DMS53 (cell line): Measurements from ENCODE around the gene DHRS2.
"Not testable (repeated sequence)": the region's sequence is repeated elsewhere in the genome, so short reads cannot be mapped to it uniquely, and the experiment has no call there.

Experiments
- DNase-seq: peaks from one replicate; lab custom pipeline; 2025; lab: John Stamatoyannopoulos, UW

The DHRS2 gene, protein sequence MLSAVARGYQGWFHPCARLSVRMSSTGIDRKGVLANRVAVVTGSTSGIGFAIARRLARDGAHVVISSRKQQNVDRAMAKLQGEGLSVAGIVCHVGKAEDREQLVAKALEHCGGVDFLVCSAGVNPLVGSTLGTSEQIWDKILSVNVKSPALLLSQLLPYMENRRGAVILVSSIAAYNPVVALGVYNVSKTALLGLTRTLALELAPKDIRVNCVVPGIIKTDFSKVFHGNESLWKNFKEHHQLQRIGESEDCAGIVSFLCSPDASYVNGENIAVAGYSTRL

DNA sequence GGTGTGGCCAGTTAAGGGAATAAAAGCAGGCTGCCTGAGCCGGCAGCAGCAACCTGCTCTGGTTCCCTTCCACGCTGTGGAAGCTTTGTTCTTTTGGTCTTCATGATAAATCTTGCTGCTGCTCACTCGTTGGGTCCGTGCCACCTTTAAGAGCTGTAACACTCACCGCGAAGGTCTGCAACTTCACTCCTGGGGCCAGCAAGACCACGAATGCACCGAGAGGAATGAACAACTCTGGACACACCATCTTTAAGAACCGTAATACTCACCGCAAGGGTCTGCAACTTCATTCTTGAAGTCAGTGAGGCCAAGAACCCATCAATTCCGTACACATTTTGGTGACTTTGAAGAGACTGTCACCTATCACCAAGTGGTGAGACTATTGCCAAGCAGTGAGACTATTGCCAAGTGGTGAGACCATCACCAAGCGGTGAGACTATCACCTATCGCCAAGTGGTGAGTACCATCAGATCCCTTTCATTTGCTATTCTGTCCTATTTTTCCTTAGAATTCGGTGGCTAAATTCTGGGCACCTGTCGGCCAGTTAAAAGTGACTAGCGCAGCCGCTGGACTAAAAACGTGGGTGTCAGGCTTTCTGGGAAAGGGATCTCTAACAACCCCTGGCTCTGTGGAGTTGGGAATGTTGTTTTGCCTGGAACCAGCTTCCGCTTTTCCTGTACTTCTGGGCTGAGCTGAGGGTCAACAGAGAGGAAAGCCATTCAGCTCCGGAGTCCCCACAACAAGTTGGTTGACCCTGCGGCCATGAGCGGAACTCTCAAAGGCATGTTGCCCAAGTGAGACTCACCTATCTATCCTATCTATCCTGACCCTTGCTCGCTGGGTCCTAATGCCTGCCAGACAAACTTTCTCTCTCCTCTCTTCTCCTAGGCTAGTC lies at the start of gene DHRS2:
TSS of gene DHRS2 (plus strand) at position 48 of the 895 bp plus-strand sequence. CDS start 2,501 bp downstream, outside the sequence.
- no peak for DNase-seq

DNA sequence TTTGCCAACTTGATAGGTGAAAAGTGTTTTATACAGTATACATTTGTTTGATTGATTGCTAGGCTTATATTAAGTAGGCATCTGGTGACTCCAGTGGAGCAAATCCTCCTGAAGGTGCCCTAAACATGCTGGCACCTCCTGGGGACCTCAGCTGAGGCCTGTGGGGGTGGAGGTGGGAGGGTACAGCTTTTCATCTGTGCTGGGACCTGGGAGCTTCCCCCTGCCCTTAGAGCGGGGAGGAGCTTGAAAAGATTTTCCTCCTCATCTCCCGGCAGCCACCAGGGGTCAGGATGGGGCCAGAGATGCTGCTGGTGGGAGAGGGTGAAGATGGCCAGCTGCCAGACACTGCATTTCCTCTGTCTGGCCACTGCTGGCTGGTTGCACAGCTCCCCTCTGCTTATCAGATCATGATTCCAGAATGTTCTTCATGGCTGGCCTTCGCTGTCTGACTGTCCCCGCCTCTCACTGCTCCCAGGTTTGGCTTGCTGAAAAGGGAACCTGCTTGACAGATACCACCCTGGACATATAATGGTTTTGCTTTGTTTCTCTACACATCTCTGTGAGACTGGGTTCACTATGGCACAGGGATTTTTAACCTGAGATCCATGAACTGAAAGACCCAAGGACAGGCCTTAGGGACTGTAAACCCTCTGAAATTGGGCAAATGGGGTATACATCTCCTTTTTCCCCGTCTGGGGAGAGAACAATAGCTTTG lies 47.1 kb upstream of the DHRS2 start:
- peak; percentile 90 for DNase-seq

DNA sequence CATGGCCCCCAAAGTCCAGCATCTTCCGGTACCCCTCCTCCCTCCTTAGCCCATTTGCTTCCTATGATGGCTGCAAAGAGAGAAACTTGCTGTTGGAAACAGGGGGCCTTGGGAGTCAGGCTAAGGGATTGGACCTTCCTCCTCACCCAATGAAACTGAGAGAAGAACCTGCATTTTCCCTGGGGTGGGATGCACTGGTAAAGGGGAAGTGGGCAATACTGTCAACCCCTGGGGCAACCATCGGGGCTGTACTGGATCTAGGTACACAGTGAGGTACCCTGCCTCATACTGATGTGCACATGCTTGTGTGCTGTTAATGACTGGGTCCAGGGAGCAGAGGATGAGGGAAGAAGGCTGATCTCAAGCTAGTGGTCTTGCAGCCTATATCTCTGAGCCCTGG lies 46.6 kb upstream of the DHRS2 start:
- no peak for DNase-seq

DNA sequence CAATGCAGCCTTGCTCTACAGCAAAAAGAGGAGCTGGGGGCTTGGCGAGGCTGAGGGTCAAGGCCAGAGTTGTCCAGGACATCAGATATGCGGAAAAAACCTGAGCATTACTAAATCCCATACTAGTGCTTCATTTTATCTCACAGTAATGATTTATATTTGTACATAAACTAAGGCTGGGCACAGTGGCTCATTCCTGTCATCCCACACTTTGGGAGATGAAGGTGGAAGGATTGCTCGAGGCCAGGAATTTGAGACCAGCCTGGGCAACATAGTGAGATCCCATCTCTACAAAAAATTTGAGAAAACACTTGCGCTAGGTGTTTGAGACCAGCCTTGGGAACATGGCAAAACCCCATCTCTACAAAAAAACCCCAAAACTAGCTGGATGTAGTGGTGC lies 46.0 kb upstream of the DHRS2 start:
- DNase-seq: no peak

DNA sequence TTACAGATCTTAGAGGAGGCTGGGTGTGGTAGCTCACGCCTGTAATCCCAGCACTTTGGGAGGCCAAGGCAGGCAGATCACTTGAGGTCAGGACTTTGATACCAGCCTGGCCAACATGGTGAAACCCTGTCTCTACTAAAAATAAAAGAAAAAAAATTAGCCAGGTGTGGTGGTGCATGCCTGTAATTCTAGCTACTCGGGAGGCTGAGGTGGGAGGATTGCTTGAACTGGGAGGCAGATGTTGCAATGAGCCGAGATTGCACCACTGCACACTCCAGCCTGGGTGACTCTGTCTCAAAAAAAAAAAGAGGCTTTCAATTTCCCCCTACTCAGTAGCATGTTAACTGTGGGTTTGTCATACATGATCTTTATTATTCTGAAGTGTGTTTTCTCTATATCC lies 42.0 kb upstream of the DHRS2 start:
- DNase-seq: not testable (repeated sequence)

DNA sequence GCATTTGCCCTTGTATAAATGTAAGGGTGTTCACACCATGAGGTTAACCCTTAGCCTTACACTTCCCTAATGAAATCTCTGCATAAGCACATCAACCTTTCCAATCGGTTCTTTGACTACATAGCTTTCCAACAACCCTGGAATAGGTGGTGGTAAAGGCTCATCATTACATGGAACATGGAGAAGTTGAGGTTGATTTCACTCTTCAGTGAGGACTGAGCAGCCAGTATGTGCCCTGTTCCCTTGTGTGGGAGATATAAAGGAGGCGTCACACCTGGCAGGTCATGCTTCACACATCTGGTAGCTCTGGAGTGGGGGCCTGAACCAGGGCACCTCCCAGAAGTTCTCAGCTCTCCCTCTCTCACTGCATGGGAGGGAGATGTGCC lies 35.8 kb upstream of the DHRS2 start:
- DNase-seq: no peak

DNA sequence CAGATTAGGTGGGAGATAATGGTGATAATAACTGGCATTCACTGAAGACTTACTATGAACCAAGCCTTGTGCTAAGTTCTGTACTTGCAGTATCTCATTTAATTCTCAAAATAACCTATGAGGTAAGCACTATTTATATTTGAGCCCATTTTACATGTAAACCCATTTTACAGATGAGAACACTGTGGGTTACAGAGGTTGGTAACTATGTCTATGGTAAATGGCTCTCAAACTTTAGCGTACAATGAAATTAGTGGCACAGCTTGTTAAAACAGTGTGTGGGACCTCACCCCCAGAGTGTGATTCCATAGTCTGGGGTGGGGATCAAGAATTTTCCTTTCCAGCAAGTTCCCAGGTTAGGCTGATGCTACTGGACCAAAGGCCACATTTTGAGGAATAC lies 35.4 kb upstream of the DHRS2 start:
- no peak for DNase-seq

DNA sequence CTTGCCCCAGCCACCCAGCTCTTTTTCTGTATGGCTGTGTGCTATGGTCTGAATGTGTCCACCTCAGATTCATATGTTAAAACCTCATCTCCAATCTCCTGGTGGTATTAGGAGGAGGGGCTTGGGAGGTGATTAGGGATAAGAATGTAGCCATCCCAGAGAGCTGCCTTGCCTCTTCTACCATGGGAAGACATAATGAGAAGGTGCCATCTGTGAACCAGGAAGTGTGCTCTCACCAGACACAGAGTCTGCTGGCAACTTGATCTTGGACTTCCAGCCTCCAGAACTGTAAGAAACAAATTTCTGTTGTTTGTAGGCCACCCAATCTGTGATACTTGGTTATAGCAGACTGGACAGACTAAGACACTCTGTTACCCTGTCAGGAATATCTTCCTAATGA lies 34.7 kb upstream of the DHRS2 start:
- peak; percentile 38 for DNase-seq

DNA sequence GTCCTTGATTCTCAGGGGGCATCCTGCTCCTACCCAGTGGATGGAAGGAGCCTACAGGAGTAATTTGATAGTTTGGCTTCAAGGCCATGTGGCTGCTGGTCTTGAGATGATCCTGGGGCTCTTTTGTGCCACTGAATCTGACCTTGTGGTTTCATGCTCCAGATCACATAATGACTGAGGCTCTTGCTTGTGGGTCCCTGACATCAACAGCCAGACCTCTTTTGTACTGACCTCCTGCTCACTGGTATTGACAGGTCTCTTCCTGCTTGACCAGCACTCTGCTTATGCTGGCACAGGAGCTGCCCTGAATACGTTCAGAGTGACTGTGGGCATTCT lies 34.4 kb upstream of the DHRS2 start:
- DNase-seq: peak; percentile 44

DNA sequence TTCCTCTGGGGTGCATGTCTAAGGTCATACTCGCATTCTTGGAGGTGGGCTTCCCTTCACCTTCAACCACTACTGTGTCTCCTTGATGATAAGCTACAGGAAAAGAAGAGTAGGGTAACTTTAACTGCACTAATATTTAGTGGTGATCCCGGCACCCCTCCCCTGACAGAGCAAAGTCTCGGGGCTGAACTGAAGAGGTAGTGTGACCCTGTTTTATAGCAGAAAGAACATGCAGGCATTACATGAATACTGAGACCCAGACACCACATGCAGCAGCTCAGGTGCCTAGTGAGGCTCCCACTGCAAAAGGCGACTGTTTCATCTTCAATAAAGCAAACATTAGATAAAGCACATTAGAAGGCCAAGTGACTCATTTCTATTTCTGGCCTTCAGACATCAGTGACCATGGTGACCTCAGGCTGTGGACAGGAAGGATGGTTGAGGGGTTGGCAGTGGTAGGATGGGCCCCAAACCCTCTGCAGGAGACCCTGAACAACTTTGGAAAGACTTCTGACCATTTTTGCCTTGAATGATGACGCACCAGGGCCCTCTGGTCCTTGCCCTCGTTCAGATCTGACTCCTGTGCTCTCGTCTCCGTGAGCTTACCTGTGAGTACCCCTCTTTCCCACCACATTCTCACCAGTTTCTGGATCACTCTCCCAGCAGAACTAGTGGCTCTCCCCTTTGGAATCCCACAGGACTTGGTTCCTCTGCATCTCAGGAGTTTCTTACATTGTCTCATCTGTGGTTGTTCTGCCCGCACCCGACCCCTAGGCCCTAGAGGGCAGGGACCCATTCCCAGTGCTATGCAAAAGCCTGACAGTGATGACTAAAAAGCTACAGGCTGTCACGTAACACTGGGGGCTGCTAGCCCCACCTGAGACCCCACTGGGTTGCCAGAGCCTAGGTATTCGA lies 33.7 kb upstream of the DHRS2 start:
- DNase-seq: peak; percentile 80

DNA sequence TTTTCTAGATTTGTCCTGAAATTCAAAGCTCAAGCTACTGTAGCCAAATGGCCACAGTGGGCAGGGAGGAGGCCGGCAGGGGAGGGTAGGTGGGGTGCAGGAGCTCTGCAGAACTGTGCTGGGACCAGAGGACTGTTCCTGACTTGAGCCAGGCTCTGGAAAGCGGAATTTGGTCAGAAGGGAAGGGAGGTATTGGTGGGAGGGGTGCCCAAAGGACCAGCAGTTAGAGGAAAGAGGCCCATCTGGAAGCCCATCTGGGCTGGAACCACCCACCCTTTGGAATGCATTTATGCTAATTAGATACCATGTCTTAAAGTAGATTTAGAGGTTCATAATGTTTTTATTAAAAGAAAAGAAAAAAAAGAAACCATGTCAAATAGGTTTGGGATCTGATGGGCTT lies 33.1 kb upstream of the DHRS2 start:
- no peak for DNase-seq

DNA sequence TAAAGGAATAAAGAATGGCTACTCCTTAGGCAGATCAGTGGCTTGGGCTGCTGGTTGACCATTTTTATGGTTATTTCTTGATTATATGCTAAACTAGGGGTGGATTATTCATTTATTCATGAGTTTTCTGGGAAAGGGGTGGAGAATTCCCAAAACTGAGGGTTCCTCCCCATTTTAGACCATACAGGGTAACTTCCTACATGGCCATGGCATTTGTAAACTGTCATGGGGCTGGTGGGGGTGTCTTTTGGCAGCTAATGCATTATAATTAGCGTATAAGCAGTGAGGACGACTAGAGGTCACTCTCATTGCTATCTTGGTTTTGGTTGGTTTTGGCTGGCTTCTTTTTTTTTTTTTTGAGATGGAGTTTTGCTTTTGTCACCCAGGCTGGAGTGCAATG lies 32.0 kb upstream of the DHRS2 start:
- no peak for DNase-seq

DNA sequence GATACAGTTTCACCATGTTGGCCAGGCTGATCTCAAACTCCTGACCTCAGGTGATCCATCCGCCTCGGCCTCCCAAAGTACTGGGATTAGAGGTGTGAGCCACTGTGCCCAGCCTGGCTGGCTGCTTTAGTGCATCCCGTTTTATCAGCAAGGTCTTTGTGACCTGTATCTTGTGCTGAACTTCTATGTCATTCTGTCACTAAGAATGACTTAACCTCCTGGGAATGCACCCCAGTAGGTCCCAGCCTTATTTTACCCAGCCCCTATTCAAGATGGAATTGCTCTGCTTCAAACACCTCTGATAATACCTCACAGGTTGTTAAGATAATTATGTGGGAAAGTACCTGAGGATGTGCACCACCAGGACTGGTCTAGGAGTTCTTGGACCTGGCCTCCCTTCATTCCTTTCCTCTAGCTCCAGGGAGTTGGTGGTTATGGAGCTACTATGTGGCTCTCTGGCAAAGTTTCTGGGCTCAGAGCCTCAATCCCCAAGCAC lies 31.4 kb upstream of the DHRS2 start:
- no peak for DNase-seq

DNA sequence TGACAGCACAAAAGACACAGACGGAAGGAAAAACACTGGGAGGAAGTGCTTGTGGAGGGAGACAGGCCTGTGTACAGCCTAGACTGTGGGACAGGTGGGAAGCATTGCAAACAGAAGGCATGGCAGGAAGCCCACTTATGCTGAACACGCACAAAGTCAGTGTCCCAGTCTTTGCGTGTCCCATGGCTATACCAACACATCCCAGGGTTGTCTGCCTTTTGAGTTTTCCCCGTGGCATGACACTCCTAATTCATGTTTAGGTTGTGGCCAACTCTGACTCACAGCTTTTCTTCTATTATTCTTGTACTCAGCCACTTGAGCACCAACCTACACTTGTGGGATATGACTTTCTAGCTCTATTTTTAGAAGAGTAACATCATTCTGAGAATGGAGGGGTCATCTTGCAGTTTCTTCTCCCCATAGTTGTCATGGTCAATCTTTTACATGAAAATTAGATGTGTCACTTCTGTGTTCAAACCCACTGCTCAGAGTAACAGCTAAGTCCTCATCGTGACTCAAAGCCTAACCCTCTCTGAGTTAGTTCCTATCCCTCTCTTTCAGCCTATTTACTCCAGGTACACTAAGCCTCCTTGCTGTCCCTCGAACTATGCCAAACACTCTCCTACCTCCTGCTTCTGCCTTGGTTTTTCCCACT lies 30.1 kb upstream of the DHRS2 start:
- no peak for DNase-seq

DNA sequence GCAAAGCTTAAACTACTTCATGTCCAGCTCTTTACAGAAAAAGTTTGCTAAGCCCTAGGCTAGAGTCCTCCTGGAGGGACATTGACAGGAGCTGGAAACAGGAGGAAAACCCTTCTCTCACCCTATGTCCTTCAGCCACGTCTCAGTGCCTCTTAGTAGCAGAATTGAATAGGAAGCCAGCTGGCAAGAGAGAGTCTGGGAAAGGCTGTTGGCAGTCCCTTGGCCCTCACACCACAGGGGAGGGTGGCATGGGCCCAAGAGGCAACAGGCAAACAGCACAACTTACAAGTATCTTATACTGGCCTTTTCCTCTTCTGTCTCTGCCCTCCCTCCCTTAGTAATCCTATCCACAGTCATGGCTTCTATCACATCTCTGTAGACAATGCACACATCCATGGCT lies 27.7 kb upstream of the DHRS2 start:
- DNase-seq: no peak

DNA sequence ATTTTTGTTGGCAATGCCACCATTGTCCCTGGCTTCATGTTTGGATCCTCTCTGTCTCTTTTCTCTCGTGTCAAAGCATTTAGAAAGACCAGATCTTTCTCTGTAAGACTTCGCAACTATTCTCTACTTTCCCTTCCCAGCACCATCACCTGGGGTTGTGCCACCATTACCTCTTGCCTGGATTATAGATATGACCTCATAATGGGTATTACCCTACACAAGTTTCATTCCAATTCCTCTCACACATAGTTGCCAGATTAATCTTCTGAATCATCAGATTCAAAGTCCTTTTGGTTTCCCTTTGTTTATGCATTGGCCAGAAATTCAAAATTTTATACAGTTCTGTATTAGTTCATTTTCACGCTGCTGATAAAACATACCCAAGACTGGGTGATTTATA lies 27.2 kb upstream of the DHRS2 start:
- DNase-seq: no peak

DNA sequence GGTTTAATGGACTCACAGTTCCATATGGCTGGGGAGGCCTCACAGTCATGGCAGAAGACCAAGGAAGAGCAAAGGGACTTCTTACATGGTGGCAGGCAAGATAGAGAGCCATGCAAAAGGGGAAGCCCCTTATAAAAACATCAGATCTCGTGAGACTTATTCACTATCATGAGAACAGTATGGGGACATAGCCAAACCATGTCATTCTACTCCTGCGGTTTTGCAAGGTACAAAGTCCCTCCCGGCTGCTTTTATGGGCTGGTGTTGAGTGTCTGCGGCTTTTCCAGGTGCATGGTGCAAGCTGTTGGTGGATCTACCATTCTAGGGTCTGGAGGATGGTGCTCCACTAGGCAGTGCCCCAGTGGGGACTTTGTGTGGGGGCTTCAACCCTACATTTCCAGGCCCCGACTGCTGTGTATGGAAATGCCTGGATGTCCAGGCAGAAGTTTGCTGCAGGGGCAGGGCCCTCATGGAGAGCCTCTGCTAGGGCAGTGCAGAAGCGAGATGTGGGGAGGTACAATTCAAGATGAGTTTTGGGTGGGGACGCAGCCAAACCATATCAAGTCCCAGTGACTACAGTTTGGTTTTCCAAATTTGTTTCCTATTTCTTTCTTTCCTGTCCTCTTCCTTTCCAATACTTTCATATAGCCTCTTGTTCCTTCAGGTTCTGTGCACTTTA lies 26.6 kb upstream of the DHRS2 start:
- DNase-seq: not testable (repeated sequence)

DNA sequence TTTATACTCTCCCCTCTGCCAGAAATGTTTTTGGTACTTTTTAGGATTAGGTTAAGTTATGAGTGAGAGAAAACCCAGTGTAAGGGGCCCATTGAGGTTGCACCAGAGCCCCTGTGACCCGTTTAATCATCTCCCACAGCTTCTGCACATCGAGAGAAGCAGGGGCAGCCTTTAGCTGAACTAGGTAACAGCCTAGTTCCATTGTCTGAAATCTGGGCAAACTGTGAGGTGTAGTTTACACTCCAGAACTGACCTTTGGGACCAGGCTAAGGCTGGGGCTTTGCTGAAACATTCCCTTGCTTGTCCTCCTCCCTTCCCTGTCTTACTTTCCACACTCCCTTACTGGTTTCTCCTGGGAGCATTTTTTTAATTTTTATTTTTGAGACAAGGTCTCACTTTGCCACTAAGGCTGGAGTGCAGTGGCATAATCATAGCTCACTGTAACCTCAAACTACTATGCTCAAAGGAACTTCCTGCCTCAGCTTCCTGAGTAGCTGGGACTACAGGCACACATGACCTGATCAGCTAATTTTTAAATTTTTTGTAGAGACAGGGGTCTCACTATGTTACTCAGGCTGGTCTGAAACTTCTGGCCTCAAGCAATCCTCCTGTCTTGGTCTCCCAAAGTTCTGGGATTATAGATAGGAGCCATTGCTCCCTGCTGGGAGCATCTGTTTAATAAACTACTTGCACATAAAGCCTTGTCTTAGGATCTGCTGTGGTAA lies 25.9 kb upstream of the DHRS2 start:
- no peak for DNase-seq

DNA sequence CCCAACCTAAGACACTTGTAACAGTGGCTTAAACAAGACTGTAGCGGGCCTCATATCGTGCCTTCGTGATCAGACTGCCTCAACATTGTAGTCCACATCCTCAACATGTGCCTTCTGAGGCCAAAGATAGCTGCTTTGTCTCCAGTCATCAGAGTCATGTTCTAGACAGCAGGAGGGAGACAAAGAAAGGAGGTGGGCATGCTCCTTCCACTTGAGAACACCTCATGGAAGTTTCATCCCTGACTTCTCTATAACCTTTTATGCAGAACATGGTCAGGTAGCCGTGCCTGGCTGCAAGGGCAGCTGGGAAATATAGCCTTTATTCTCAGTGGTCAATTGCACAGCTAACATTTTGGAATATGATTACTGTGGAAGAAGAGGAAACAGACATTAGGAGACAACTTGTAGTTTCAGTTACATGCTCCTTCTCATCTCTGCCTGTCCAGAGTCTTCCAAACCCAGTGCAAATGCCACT lies 25.3 kb upstream of the DHRS2 start:
- no peak for DNase-seq

DNA sequence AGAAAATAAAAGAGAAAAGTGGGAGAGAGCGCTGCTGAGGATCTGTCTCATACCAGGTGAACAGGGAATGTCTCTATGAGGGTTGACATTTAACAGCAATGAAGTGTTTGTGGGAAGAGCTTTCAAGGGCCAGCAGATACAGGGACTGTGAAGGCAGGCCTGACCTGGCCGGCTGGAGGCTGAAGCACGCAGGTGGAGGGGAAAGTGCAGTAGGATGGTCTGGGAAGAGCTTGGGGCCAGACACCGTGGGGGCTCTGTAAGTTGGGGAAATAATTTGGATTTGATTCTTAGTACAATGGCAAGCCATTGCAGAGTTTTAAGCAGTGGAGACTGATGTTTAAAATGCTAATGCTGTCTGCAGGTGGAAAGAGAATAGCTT lies 23.8 kb upstream of the DHRS2 start:
- peak; percentile 85 for DNase-seq
